ENCODE results near the gene ZNF263. TPM values are rescaled to one million over a fixed set of nuclear protein-coding genes. Genes with fewer than 3 reads are reported as not detected.
A peak's percentile ranks its signal among the peaks of the same experiment; 100 is the strongest.

The ZNF263 gene
- total RNA-seq, 1 experiment from 2014 or later, result 29.5 TPM

GRCh38 chr16:3264137-3265036, 18.9 kb upstream of the ZNF263 start (continued):
- TF ChIP-seq, protein P1, sequence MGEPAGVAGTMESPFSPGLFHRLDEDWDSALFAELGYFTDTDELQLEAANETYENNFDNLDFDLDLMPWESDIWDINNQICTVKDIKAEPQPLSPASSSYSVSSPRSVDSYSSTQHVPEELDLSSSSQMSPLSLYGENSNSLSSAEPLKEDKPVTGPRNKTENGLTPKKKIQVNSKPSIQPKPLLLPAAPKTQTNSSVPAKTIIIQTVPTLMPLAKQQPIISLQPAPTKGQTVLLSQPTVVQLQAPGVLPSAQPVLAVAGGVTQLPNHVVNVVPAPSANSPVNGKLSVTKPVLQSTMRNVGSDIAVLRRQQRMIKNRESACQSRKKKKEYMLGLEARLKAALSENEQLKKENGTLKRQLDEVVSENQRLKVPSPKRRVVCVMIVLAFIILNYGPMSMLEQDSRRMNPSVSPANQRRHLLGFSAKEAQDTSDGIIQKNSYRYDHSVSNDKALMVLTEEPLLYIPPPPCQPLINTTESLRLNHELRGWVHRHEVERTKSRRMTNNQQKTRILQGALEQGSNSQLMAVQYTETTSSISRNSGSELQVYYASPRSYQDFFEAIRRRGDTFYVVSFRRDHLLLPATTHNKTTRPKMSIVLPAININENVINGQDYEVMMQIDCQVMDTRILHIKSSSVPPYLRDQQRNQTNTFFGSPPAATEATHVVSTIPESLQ (CRISPR knock-in tag; IDR thresholded peaks at IDR 0.05), result no peak
- no peak for TF ChIP-seq IRF2 (CRISPR knock-in tag; IDR thresholded peaks at IDR 0.05; ENCODE audit: borderline replicate concordance, low read depth)
- TF ChIP-seq, protein P2, sequence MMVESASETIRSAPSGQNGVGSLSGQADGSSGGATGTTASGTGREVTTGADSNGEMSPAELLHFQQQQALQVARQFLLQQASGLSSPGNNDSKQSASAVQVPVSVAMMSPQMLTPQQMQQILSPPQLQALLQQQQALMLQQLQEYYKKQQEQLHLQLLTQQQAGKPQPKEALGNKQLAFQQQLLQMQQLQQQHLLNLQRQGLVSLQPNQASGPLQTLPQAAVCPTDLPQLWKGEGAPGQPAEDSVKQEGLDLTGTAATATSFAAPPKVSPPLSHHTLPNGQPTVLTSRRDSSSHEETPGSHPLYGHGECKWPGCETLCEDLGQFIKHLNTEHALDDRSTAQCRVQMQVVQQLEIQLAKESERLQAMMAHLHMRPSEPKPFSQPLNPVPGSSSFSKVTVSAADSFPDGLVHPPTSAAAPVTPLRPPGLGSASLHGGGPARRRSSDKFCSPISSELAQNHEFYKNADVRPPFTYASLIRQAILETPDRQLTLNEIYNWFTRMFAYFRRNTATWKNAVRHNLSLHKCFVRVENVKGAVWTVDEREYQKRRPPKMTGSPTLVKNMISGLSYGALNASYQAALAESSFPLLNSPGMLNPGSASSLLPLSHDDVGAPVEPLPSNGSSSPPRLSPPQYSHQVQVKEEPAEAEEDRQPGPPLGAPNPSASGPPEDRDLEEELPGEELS (CRISPR knock-in tag; IDR thresholded peaks at IDR 0.05), result peak; percentile 85
- TF ChIP-seq, protein P3, sequence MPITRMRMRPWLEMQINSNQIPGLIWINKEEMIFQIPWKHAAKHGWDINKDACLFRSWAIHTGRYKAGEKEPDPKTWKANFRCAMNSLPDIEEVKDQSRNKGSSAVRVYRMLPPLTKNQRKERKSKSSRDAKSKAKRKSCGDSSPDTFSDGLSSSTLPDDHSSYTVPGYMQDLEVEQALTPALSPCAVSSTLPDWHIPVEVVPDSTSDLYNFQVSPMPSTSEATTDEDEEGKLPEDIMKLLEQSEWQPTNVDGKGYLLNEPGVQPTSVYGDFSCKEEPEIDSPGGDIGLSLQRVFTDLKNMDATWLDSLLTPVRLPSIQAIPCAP (CRISPR knock-in tag; IDR thresholded peaks at IDR 0.05), result no peak; the same call in 1 of the 2 replicates
- no peak for TF ChIP-seq E2F4 (CRISPR knock-in tag; IDR thresholded peaks at IDR 0.05; ENCODE audit: borderline replicate concordance, low read depth)
- no peak for TF ChIP-seq MLX (CRISPR knock-in tag; IDR thresholded peaks at IDR 0.05)
- TF ChIP-seq JUN (CRISPR knock-in tag; IDR thresholded peaks at IDR 0.05), result peak; percentile 19; the same call in 1 of the 2 replicates
- TF ChIP-seq CBFB (CRISPR knock-in tag; IDR thresholded peaks at IDR 0.05; ENCODE audit: low read depth), result peak; percentile 89; the same call in 1 of the 2 replicates
- peak; percentile 75; the same call in 1 of the 2 replicates for TF ChIP-seq ZNF232 (CRISPR knock-in tag; IDR thresholded peaks at IDR 0.05)
- TF ChIP-seq GRHL2 (CRISPR knock-in tag; IDR thresholded peaks at IDR 0.05; ENCODE audit: insufficient replicate concordance, severe bottlenecking), result no peak
- TF ChIP-seq ZNF263 (CRISPR knock-in tag; IDR thresholded peaks at IDR 0.05; ENCODE audit: low read depth), result no peak
- TF ChIP-seq GABPB1 (CRISPR knock-in tag; IDR thresholded peaks at IDR 0.05), result 0 out of 2 replicates have a peak, but pooled peaks have one; percentile 60
- TF ChIP-seq ZNF138 (CRISPR knock-in tag; conservative IDR thresholded peaks at IDR 0.05), result no peak; the same call in 1 of the 2 replicates
- no peak for TF ChIP-seq ZNF671 (CRISPR knock-in tag; IDR thresholded peaks at IDR 0.05)
- peak; percentile 87 for TF ChIP-seq ETV6 (CRISPR knock-in tag; IDR thresholded peaks at IDR 0.05)
- TF ChIP-seq TEAD1 (CRISPR knock-in tag; IDR thresholded peaks at IDR 0.05), result peak; percentile 90
- TF ChIP-seq, protein P4, sequence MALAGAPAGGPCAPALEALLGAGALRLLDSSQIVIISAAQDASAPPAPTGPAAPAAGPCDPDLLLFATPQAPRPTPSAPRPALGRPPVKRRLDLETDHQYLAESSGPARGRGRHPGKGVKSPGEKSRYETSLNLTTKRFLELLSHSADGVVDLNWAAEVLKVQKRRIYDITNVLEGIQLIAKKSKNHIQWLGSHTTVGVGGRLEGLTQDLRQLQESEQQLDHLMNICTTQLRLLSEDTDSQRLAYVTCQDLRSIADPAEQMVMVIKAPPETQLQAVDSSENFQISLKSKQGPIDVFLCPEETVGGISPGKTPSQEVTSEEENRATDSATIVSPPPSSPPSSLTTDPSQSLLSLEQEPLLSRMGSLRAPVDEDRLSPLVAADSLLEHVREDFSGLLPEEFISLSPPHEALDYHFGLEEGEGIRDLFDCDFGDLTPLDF (CRISPR knock-in tag; IDR thresholded peaks at IDR 0.05), result no peak; the same call in 1 of the 2 replicates
- TF ChIP-seq, protein P5, sequence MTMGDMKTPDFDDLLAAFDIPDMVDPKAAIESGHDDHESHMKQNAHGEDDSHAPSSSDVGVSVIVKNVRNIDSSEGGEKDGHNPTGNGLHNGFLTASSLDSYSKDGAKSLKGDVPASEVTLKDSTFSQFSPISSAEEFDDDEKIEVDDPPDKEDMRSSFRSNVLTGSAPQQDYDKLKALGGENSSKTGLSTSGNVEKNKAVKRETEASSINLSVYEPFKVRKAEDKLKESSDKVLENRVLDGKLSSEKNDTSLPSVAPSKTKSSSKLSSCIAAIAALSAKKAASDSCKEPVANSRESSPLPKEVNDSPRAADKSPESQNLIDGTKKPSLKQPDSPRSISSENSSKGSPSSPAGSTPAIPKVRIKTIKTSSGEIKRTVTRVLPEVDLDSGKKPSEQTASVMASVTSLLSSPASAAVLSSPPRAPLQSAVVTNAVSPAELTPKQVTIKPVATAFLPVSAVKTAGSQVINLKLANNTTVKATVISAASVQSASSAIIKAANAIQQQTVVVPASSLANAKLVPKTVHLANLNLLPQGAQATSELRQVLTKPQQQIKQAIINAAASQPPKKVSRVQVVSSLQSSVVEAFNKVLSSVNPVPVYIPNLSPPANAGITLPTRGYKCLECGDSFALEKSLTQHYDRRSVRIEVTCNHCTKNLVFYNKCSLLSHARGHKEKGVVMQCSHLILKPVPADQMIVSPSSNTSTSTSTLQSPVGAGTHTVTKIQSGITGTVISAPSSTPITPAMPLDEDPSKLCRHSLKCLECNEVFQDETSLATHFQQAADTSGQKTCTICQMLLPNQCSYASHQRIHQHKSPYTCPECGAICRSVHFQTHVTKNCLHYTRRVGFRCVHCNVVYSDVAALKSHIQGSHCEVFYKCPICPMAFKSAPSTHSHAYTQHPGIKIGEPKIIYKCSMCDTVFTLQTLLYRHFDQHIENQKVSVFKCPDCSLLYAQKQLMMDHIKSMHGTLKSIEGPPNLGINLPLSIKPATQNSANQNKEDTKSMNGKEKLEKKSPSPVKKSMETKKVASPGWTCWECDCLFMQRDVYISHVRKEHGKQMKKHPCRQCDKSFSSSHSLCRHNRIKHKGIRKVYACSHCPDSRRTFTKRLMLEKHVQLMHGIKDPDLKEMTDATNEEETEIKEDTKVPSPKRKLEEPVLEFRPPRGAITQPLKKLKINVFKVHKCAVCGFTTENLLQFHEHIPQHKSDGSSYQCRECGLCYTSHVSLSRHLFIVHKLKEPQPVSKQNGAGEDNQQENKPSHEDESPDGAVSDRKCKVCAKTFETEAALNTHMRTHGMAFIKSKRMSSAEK (CRISPR knock-in tag; IDR thresholded peaks at IDR 0.05; ENCODE audit: borderline replicate concordance), result no peak
- TF ChIP-seq TCF7 (CRISPR knock-in tag; IDR thresholded peaks at IDR 0.05; ENCODE audit: low read depth), result no peak
- peak; percentile 78; the same call in 1 of the 2 replicates for TF ChIP-seq E2F5 (CRISPR knock-in tag; IDR thresholded peaks at IDR 0.05)
- no peak for TF ChIP-seq AR (CRISPR knock-in tag; IDR thresholded peaks at IDR 0.05)

Measured in WTC11 (cell line).